ENCODE results near the gene EXOC1L.

Gene EXOC1L

GRCh38 chr4:55884093-55884850 lies 64.7 kb downstream of the EXOC1L start:
- no peak for DNase-seq (ENCODE audit: low read depth)

GRCh38 chr4:55884851-55885219 lies 65.2 kb downstream of the EXOC1L start:
- no peak for DNase-seq (ENCODE audit: low read depth)

Measured in HS-5 (cell line).